CD14-positive monocyte (primary cell): ENCODE data around the gene DLGAP5. TPM values are rescaled to one million over a fixed set of nuclear protein-coding genes. Genes with fewer than 3 reads are reported as not detected.

Experiments
- DNase-seq, 3 donors: peaks; one replicate each; pipeline ENCODE4 v3.0.0-alpha.2; 2011 to 2022
- H2AFZ ChIP-seq: 2 replicates; pipeline ENCODE4 v1.6.0; 2012; ENCODE audit warnings: mild to moderate bottlenecking, low read depth, low read length, inconsistent platforms; ENCODE audit not compliant: insufficient read depth, poor library complexity, severe bottlenecking
- H3K27ac ChIP-seq, 2 donors: 1 replicate in 1 of 2; 2 replicates in 1 of 2; pipeline ENCODE4 v1.5.1; 2012 to 2013; ENCODE audit warnings: low read length in 2 of 2, control low read depth in 1 of 2, inconsistent platforms in 1 of 2, low read depth in 1 of 2, mild to moderate bottlenecking in 1 of 2
- H3K27me3 ChIP-seq, 2 donors: one replicate each; pipeline versions ENCODE4 v1.6.0 to v1.6.1; 2011 to 2013; ENCODE audit warnings: low read length in 2 of 2; ENCODE audit not compliant: control insufficient read depth in 2 of 2, insufficient read depth in 2 of 2
- H3K36me3 ChIP-seq, 2 donors: replicated peaks in 1 of 2; 1 replicate in 1 of 2; 2 replicates in 1 of 2; pipeline versions ENCODE4 v1.5.1 to v1.6.1; 2012 to 2013; ENCODE audit warnings: low read length in 2 of 2, control low read depth in 1 of 2, inconsistent platforms in 1 of 2, mild to moderate bottlenecking in 1 of 2; ENCODE audit not compliant: insufficient read depth in 2 of 2, control insufficient read depth in 1 of 2
- H3K4me1 ChIP-seq, 2 donors: 1 replicate in 1 of 2; 2 replicates in 1 of 2; pipeline versions ENCODE4 v1.5.1 to v1.6.1; 2012 to 2013; ENCODE audit warnings: low read length in 2 of 2, control low read depth in 1 of 2, inconsistent platforms in 1 of 2, mild to moderate bottlenecking in 1 of 2, moderate library complexity in 1 of 2; ENCODE audit not compliant: insufficient read depth in 2 of 2, control insufficient read depth in 1 of 2
- H3K4me2 ChIP-seq: replicated peaks from 2 replicates; pipeline ENCODE3; 2012; ENCODE audit warnings: low read length, moderate library complexity, mild to moderate bottlenecking; ENCODE audit not compliant: poor library complexity, severe bottlenecking; ENCODE audit errors: extremely low read depth
- H3K4me3 ChIP-seq, 3 experiments: fragments of 200-600 bp in 1 of 3; sonication (generic) in 1 of 3; replicated peaks in 1 of 3; 1 replicate in 2 of 3; 2 replicates in 1 of 3; pipeline ENCODE4 v1.5.1; 2011 to 2013; ENCODE audit warnings: low read length in 3 of 3, mild to moderate bottlenecking in 3 of 3, control low read depth in 2 of 3, low read depth in 2 of 3, inconsistent platforms in 1 of 3, moderate library complexity in 1 of 3
- H3K79me2 ChIP-seq: 2 replicates; pipeline ENCODE4 v1.6.0; 2012; ENCODE audit warnings: mild to moderate bottlenecking, control low read depth, inconsistent platforms, low read length, moderate library complexity; ENCODE audit not compliant: insufficient read depth
- H3K9ac ChIP-seq: 2 replicates; pipeline ENCODE4 v1.6.0; 2017; ENCODE audit warnings: low read length, mild to moderate bottlenecking; ENCODE audit not compliant: insufficient read depth, poor library complexity, severe bottlenecking
- H3K9me3 ChIP-seq, 2 donors: replicated peaks in 1 of 2; 1 replicate in 1 of 2; 2 replicates in 1 of 2; pipeline versions ENCODE4 v1.5.1 to v1.6.1; 2012 to 2013; ENCODE audit warnings: low read length in 2 of 2, control low read depth in 1 of 2; ENCODE audit not compliant: control insufficient read depth in 1 of 2, insufficient read depth in 1 of 2
- H4K20me1 ChIP-seq: 2 replicates; pipeline ENCODE4 v1.6.0; 2012; ENCODE audit warnings: mild to moderate bottlenecking, low read length, control low read depth, moderate library complexity; ENCODE audit not compliant: insufficient read depth
- H3K27ac Mint-ChIP-seq, 7 donors: one replicate each; pipeline ENCODE4 v1.8.0; 2020; ENCODE audit warnings: mild to moderate bottlenecking in 7 of 7, mixed read lengths in 7 of 7, moderate library complexity in 6 of 7, inconsistent platforms in 2 of 7
- H3K27me3 Mint-ChIP-seq, 3 donors: one replicate each; pipeline ENCODE4 v1.8.0; 2021 to 2022; ENCODE audit warnings: low read depth in 3 of 3, mild to moderate bottlenecking in 3 of 3, mixed read lengths in 3 of 3, moderate library complexity in 3 of 3, inconsistent platforms in 1 of 3
- H3K36me3 Mint-ChIP-seq, 2 donors: one replicate each; pipeline ENCODE4 v1.8.0; 2020; ENCODE audit warnings: mixed read lengths in 2 of 2, inconsistent platforms in 1 of 2, mild to moderate bottlenecking in 1 of 2
- H3K4me1 Mint-ChIP-seq: one replicate; pipeline ENCODE4 v1.8.0; 2020; ENCODE audit warnings: mild to moderate bottlenecking, mixed read lengths
- H3K4me3 Mint-ChIP-seq, 2 donors: one replicate each; pipeline ENCODE4 v1.8.0; 2020; ENCODE audit warnings: mild to moderate bottlenecking in 2 of 2, mixed read lengths in 2 of 2, moderate library complexity in 1 of 2
- H3K9me3 Mint-ChIP-seq, 7 donors: one replicate each; pipeline ENCODE4 v1.8.0; 2020 to 2022; ENCODE audit warnings: mixed read lengths in 7 of 7, mild to moderate bottlenecking in 6 of 7, moderate library complexity in 6 of 7, inconsistent platforms in 2 of 7
- WGBS: methylation state at CpG from one replicate; pipeline ENCODE4 v1.1.5; 2013; ENCODE audit warnings: missing lambda C conversion rate; ENCODE audit not compliant: insufficient coverage; 5-methylcytosine and 5-hydroxymethylcytosine counted together
- intact Hi-C, 2 donors: fragments of 100-400 bp; cut with micrococcal nuclease; formaldehyde crosslinking; loops; one replicate each; pipeline versions ENCODE4 v1.15.0 to v1.15.1; 2023
- polyA plus RNA-seq, 3 donors: library from polyadenylated mRNA; depleted of rRNA in 1 of 3; unstranded in 2 of 3; stranded (reverse) in 1 of 3; fragments of 300-500 nt in 2 of 3; fragments of >200 nt in 1 of 3; fragmentation: Illumina TruSeq in 2 of 3; gene quantifications; 1 replicate in 2 of 3; 2 replicates in 1 of 3; pipeline ENCODE4 v1.2.3, GENCODE V29; 2012 to 2021
- TF ChIP-seq, protein P1 (sequence below): fragments of 200-600 bp; IDR thresholded peaks from one replicate; pipeline ENCODE4 v1.8.0; 2022; ENCODE audit warnings: antibody characterized with exemption, mild to moderate bottlenecking

DLGAP5 gene
- polyA plus RNA-seq, 3 donors = 0.23 TPM; not detected in 2

DNA sequence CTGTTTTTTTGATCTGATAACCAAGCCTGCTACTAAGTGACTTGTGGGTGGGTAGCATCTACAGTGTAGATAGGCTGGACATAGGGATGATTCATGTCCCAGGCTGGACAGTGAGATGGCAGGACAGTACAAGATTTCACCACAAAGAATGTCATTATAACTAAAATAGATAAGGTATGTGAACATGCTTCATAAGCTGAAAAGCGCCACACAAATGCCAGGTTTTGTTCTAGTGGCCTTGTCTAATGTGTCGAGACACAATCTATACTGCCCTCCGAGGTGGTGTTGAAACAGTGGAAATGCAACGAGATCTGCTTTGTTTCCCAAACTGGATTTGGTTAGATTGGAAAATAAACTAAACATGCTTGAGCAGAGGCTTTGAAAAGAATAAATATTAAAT, 58.0 kb downstream of the DLGAP5 start:
- intact Hi-C loops = loop anchor here in 1 of 2 donors (5.0 kb wide), 1 partner anchor 41 kb away; no protein-coding TSS in a partner anchor
- peaks cover 45 to 65% of the 10 kb centered on the region in 2 donors for H3K36me3 Mint-ChIP-seq

DNA sequence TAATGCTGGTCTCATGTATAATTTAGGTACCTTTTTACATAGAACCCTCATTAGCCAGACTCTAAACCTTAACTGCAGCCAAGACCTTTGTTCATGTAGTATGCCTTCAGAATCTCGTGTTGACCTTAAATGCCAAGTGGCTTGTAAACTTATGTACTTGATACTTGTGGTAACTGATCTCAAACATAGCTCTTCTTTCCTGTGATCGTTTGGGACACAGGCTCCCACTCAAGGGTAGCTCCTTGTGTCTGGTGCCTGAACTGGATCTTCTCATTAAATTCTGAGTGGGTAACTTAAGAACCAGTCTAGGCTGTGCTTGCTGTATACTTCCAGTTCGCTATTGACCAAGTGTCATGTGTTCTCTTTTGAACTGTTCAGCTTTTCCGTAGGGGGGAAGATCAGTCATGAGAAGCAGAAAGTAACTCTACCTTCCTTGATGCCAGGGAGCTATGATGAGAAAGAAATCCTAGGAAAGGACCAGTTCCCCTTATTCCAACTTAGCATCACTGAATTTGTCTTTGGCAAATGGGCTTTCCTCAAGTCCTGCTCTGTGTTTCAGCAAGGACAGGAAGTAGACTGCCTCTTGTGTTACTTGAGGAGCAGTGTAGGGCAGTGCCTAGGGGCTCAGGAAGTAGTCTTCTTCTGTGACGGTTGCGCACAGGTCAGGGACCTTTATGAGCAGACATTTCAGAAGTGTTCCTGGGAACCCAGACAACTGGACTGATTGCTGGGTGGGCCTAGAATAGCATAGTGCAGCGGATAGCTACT, 59.8 kb downstream of the DLGAP5 start:
- H3K27me3 Mint-ChIP-seq = peaks cover 0 to 2% (median 2%) of the 10 kb centered on the region in 3 donors
- intact Hi-C loops = loop anchor here in 1 of 2 donors (5.0 kb wide), 1 partner anchor 39 kb away; no protein-coding TSS in a partner anchor
- H3K9me3 Mint-ChIP-seq = no peaks in the 10 kb centered on the region
- peaks cover 12 to 41% of the 10 kb centered on the region in 2 donors for H3K36me3 ChIP-seq
- peaks cover 70% of the 10 kb centered on the region for H4K20me1 ChIP-seq
- peaks cover 62% of the 10 kb centered on the region for H3K4me1 Mint-ChIP-seq
- peak overlapping the region; percentile 79 to 92 for H3K4me3 Mint-ChIP-seq
- peaks cover 32 to 50% of the 10 kb centered on the region in 2 donors for H3K36me3 Mint-ChIP-seq
- peak overlapping the region in 1 of 2 donors; percentile 34 for H3K27ac ChIP-seq
- H3K27me3 ChIP-seq = no peaks in the 10 kb centered on the region
- H3K79me2 ChIP-seq = peaks cover 77% of the 10 kb centered on the region
- peak overlapping the region in 1 of 3 experiments; percentile 88 for H3K4me3 ChIP-seq
- peak overlapping the region; percentile 12 to 80 (median 75) for H3K27ac Mint-ChIP-seq
- no peak overlapping the region for H3K9ac ChIP-seq
- peak in 2 of 3 donors; percentile 56 to 74 for DNase-seq
- TF ChIP-seq, protein P1, sequence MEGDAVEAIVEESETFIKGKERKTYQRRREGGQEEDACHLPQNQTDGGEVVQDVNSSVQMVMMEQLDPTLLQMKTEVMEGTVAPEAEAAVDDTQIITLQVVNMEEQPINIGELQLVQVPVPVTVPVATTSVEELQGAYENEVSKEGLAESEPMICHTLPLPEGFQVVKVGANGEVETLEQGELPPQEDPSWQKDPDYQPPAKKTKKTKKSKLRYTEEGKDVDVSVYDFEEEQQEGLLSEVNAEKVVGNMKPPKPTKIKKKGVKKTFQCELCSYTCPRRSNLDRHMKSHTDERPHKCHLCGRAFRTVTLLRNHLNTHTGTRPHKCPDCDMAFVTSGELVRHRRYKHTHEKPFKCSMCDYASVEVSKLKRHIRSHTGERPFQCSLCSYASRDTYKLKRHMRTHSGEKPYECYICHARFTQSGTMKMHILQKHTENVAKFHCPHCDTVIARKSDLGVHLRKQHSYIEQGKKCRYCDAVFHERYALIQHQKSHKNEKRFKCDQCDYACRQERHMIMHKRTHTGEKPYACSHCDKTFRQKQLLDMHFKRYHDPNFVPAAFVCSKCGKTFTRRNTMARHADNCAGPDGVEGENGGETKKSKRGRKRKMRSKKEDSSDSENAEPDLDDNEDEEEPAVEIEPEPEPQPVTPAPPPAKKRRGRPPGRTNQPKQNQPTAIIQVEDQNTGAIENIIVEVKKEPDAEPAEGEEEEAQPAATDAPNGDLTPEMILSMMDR = peak; percentile 22
- H2AFZ ChIP-seq = no peak overlapping the region
- peak overlapping the region; percentile 82 for H3K4me2 ChIP-seq
- H3K4me1 ChIP-seq = peaks cover 48 to 62% of the 10 kb centered on the region in 2 donors
- 75% methylated on average over 3 of the region's 7 CpGs for WGBS
- H3K9me3 ChIP-seq = no peaks in the 10 kb centered on the region

More for the DNA sequence above, 58.0 kb downstream of the DLGAP5 start:
- no peaks in the 10 kb centered on the region for H3K9me3 Mint-ChIP-seq
- H3K4me2 ChIP-seq = no peak overlapping the region
- no peaks in the 10 kb centered on the region for H3K27me3 ChIP-seq
- 100% methylated on average over 1 of the region's 4 CpGs for WGBS
- H3K79me2 ChIP-seq = peaks cover 96% of the 10 kb centered on the region
- peaks cover 89% of the 10 kb centered on the region for H4K20me1 ChIP-seq
- H3K9me3 ChIP-seq = no peaks in the 10 kb centered on the region
- peak overlapping the region in 1 of 7 donors; percentile 26 for H3K27ac Mint-ChIP-seq
- no peak overlapping the region for H3K4me3 Mint-ChIP-seq
- peak in 1 of 3 donors; percentile 59 for DNase-seq
- H3K9ac ChIP-seq = no peak overlapping the region
- H3K36me3 ChIP-seq = peaks cover 25 to 58% of the 10 kb centered on the region in 2 donors
- TF ChIP-seq, protein P1 = peak; percentile 24
- peaks cover 0 to 2% (median 2%) of the 10 kb centered on the region in 3 donors for H3K27me3 Mint-ChIP-seq
- H3K4me1 ChIP-seq = peaks cover 33 to 50% of the 10 kb centered on the region in 2 donors
- no peak overlapping the region for H3K4me3 ChIP-seq
- peaks cover 54% of the 10 kb centered on the region for H3K4me1 Mint-ChIP-seq
- no peak overlapping the region for H2AFZ ChIP-seq
- no peak overlapping the region for H3K27ac ChIP-seq
